ENCODE data around the gene SLC6A17.

GRCh38 chr1:110120960-110121561 is 29.2 kb upstream of the SLC6A17 start:
- no peak for TF ChIP-seq POLR2A (IDR thresholded peaks at IDR 0.05; ENCODE audit: low read depth, low read length)
- TF ChIP-seq POLR2AphosphoS5 (IDR thresholded peaks at IDR 0.05; ENCODE audit: low read depth, low read length) = no peak
- TF ChIP-seq TAF1 (IDR thresholded peaks at IDR 0.05; ENCODE audit: low read depth, low read length) = no peak
- no peak for TF ChIP-seq SPI1 (IDR thresholded peaks at IDR 0.05; ENCODE audit: low read depth, low read length)
- TF ChIP-seq PAX5 (IDR thresholded peaks at IDR 0.05; ENCODE audit: insufficient read depth, low read length, severe bottlenecking) = no peak
- TF ChIP-seq POU2F2 (IDR thresholded peaks at IDR 0.05; ENCODE audit: low read depth, low read length) = no peak

Data from GM12891 (cell line).